Epithelial cell of proximal tubule (primary cell): Measurements from ENCODE around the gene LSS. TPM values are rescaled to one million over a fixed set of nuclear protein-coding genes. Genes with fewer than 3 reads are reported as not detected.

ENCODE experiments used
- DNase-seq: peaks from one replicate; pipeline ENCODE4 v3.0.0-alpha.2; 2011; ENCODE audit warnings: low read depth
- H3K4me3 ChIP-seq: 2 replicates; pipeline ENCODE4 v1.5.1; 2011; ENCODE audit warnings: low read depth, mild to moderate bottlenecking, low read length
- total RNA-seq: library from RNA; depleted of rRNA; stranded (reverse); fragments of >200 nt; gene quantifications from 2 replicates; pipeline ENCODE4 v1.2.3, GENCODE V29; 2015
- TF ChIP-seq, protein P1 (sequence below): conservative IDR thresholded peaks from 2 replicates; pipeline ENCODE4 v1.5.1; 2012; ENCODE audit warnings: low read depth, mild to moderate bottlenecking, low read length

Gene LSS
- total RNA-seq, 1 donor from 2014 or later = 32.0 TPM

DNA sequence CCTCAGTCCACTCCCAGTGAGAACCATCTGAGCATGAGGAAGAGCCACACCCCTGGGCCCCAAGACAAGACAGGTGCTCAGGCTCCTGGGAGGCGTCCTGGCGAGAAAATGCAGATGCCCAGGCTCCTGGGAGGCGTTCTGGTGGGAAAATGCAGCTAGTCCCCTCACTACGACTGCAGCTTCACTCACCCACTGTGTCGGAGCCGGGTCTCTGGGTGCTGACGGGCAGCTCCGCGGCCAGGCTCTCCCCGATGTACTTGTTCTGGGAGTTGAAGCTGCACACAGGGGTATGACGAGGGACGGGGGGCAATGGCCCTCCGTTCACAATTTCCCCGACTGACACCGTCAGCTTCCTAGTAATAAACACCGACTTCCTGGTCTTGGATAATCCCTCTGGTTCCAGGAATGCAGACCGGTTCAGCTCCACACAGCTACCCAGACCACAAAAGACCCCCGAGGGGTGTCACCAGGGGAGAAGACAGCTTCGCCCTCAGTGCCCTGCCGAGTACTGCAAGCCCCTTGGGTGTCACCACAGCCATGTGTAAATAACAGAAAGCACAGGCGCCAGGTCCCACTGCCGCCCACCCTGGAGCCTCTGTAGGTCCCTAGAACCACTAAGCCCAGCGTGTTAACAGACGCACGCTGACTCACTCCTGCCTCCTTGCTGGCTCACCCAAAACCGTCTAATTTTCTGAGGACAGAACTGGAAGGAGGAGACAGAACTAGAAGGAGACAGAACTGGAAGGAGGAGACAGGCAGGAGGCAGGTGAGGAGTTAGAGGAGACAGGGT, 37.4 kb upstream of the LSS start:
- no peak for DNase-seq
- no peak overlapping the region for H3K4me3 ChIP-seq
- TF ChIP-seq, protein P1, sequence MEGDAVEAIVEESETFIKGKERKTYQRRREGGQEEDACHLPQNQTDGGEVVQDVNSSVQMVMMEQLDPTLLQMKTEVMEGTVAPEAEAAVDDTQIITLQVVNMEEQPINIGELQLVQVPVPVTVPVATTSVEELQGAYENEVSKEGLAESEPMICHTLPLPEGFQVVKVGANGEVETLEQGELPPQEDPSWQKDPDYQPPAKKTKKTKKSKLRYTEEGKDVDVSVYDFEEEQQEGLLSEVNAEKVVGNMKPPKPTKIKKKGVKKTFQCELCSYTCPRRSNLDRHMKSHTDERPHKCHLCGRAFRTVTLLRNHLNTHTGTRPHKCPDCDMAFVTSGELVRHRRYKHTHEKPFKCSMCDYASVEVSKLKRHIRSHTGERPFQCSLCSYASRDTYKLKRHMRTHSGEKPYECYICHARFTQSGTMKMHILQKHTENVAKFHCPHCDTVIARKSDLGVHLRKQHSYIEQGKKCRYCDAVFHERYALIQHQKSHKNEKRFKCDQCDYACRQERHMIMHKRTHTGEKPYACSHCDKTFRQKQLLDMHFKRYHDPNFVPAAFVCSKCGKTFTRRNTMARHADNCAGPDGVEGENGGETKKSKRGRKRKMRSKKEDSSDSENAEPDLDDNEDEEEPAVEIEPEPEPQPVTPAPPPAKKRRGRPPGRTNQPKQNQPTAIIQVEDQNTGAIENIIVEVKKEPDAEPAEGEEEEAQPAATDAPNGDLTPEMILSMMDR = no peak

GRCh38 chr21:46264690-46265144, 36.1 kb upstream of the LSS start:
- DNase-seq = no peak
- TF ChIP-seq, protein P1 = no peak
- H3K4me3 ChIP-seq = no peak overlapping the region

- DNase-seq = no peak
- TF ChIP-seq, protein P1 = no peak
Observed at GRCh38 chr21:46264046-46264689, 35.6 kb upstream of the LSS start.

GRCh38 chr21:46256501-46256994, 28.0 kb upstream of the LSS start:
- DNase-seq = no peak
- no peak overlapping the region for H3K4me3 ChIP-seq
- TF ChIP-seq, protein P1 = no peak

More at GRCh38 chr21:46264046-46264689, 35.6 kb upstream of the LSS start:
- H3K4me3 ChIP-seq = no peak overlapping the region

- TF ChIP-seq, protein P1 = no peak
- no peak for DNase-seq
- H3K4me3 ChIP-seq = no peak overlapping the region
Observed at GRCh38 chr21:46255758-46256337, 27.3 kb upstream of the LSS start.

DNA sequence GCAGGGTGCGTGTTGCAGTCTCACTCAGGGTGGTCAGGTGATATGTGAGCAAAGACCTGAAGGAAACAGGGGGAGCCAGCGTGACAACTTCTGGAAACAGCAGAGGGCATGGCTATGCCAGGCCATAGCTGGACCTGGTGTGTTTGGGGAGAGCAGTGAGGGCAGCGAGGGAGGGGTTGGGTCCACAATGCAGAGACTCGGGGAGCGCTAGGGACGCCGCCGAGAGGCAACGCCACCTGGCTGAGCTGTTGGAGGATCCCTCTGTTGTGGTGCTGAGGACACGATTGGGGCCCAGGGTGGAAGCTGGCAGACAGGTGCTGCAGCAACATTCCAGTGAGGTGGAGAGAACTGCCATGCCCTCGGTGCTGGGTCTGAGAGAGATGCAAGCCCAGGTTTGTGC, 26.6 kb upstream of the LSS start:
- no peak overlapping the region for H3K4me3 ChIP-seq
- DNase-seq = no peak
- TF ChIP-seq, protein P1 = no peak
